ENCODE measurements around the gene MLKL.

Gene MLKL

DNA sequence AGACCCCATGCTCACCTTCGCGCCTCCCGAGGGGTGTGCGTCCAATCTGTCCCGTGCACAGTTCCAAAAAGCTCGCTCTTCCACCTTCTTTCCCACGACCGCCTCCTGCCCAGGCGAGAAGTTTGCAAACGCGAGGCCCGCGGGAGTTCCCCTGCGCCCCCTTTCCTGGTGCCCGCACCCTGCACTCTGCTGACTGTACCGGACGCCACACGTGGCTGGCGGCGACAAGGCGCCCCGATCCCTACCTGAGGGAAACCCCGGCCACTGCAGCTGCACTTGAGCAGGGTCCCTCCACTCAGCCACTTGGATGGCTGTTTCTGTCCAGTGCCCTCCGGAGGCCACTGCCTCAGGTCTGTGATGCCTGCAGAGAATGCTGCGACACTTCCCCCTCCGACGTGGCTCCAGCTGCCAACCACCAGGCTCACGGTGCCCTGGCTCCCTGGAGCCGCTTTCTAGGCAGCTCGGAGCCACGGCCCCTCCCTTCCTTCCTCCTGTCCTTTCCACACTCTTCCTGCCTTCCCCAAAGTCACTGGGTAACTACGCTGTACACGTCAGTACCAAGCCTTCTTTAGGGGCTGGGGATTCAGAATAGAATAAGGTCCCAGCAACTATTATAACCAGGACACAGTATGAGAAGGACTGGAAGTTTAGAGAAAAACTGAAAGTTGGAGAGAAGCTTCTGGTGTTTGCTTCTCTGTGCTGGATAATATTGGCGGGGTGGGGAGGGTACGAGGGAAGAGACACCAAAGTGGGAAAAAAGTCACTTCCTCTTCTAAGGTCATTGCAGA lies at the start of gene MLKL:
Gene MLKL, minus strand, starts transcription at position 425 of the 788 bp plus-strand sequence. CDS start 5,105 bp downstream, outside the sequence.
- no peak for DNase-seq (ENCODE audit: low read depth, low spot score)

DNA sequence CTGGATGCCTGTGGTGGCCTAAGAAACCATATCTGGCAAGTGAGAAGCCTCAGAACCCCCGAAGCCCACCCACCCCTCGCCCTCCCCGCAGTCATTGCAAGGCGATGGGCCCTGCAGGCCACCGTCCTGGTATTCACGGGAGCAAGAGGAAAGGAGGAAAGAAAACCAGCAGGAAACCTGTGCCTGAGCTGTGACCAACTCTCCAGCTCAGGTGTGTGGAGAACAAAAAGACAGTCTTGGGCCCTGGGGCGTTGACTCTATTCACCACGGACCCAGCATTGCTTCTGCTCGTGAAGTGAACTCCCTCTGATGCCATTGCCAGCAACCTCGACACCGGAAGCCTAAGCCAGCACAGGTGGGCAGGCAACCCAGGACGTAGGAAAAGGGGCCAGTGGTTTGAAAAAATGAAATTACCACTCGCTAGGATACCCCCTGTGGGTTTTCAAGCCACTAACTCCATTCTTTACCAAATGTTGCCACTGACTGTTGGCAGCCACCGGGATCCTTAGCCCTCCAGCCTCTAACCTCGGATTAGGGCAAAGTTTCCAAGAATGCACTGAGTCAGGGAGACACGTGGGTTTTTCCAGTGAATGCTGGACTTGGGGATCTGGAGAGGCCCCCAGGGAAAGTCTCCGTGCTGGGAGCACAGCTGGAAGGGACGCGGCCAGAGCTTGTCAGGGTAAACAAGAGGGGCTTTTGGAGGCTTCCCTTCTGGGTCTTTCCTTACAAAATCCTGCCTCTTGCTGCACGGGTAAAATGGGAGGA lies 48.8 kb upstream of the MLKL start:
- DNase-seq (ENCODE audit: low read depth, low spot score) = no peak

DNA sequence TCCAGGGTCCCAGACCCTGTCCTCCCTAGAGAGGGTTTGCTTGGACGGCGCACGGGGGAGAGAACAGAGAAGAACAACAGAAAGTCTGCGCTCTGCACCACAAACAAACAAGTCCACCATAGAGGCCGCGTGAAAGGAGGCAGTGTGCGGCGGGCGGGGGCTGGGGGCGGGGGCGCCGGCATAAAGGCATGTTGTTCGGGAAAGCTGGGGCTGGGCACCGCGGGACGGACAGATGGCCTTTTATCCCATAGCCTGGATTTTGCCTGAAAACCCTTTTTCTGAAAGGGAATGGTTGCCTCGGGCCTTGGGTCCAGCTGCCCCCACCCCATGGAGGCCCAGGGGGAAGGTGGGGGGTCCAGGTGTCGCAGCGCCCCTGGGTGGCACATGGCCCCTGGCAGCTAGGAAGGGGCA lies 48.0 kb upstream of the MLKL start:
- DNase-seq (ENCODE audit: low read depth, low spot score) = no peak

DNA sequence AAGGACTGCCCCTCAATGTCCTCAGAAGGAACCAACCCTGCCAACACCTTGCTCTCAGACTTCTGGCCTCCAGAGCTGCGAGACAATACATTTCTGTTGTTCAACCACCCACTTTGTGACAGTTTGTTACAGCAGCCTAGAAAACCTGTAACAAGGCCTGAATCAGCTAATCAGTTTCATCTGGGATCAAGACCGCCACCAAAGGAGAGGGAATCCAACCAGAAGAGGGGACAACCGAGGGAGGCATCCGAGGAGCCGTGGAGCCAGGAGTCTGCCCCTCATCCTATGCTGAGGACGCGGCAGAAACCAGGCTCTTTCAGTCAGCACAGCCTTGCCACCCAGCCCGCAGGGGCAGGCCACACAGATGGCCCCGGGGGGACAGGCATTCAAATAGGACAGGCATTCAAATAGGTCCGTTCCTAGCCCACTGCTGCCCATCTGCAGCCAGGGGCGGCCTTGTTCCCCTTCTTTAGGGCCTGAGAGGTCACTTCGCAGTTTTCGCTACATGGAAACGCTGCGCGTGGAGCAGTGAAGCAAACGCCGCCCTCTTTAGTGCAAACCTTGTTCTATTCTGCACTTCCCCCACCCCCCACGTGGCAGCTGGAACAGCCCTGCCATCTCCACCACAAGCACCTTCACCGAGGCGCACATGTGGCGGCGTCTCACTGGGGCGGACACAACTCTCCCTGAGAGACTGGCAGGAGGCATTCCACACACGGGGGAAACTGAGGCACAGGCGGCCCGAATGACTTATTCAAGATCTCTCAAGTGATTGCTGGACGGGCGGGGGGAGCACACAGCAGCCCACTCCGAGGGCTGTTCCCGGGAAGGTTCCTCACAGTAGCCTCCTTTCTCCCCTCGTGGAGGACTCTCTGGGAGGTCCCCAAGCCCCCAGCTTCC lies 47.3 kb upstream of the MLKL start:
- DNase-seq (ENCODE audit: low read depth, low spot score) = no peak

DNA sequence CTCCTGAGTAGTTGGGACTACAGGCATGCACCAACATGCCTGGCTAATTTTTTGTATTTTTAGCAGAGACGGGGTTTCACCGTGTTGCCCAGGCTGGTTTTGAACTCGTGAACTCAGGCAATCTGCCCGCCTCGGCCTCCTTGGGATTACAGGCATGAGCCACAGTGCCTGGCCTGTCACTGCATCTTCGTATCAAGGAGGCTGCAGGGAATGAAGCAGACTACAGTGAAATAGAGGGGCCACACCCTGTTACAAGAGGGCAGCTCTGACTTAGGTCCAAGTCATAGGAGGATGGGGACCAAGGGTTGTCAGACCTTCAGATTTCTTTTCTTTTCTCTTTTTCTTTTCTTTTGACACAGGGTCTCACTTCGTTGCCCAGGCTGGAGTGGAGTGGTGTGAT lies 45.3 kb upstream of the MLKL start:
- no peak for DNase-seq (ENCODE audit: low read depth, low spot score)

DNA sequence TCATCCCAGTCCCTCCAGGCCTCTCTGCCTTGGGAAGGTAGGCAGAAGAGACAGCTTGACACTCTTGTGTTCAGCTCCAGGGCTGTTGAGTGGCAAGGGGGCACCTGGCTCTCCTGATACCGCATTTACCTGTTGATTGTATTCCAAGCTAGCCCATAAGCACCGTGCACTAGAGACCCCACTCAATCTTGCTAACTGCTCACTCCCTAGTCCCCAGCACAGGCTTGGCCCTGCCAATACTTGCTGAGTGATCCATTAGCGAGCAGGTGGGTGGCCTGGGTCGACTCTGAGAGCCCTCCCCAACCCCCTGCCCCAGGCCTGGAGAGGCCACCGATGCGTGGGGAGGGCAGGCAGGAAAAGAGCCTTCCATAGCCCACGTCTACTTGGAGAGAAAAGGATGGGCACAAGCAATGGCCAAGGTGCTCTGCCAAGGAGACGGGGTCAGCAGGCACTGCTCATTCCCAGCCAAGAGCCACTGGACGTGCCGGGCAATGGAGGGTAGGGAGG lies 44.5 kb upstream of the MLKL start:
- DNase-seq (ENCODE audit: low read depth, low spot score) = no peak

DNA sequence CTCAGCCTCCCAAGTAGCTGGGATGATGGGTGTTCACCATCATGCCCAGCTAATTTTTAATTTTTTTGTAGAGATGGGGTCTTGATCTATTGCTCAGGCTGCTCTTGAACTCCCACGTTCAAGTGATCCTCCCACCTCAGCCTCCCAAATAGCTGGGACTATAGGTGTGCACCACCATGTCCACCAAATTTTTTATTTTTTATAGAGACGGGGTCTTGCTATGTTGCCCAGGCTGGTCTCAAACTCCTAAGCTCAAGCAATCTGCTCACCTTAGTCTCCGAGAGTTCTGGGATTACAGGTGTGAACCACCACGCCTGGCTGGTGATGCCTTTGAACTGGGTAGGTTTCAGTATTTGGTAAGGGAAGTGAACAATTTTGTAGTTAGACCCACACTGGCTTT lies 43.9 kb upstream of the MLKL start:
- DNase-seq (ENCODE audit: low read depth, low spot score) = no peak

DNA sequence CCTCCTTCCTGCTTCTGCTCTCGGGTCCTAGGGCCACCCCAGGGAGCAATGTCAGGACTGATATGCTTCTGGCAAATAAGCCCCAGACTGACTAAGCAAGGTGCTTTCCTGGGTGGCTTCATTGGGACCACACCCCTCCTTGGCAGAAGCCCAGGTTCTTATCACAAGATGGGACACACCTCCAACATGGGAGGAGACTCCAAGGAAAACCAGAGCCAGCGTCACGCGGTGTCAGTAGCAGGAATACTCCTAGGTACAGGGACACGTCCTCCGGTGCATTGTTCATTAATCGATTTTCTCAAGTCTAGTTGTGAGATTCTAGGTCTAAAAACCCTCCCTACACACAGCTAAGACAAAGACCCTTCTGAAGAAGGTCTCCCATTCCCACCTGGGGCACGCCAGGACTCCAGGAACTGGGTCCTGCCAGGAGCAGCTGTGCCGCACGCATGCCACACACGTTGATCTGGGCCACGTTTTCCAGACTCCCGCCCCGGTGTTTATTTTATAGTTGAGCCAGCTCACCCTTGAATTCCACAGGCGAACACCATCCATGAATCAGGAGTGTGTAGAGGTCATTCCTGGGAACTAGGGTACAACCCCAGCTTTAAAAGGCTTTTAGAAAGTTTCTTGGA lies 43.1 kb upstream of the MLKL start:
- DNase-seq (ENCODE audit: low read depth, low spot score) = no peak

DNA sequence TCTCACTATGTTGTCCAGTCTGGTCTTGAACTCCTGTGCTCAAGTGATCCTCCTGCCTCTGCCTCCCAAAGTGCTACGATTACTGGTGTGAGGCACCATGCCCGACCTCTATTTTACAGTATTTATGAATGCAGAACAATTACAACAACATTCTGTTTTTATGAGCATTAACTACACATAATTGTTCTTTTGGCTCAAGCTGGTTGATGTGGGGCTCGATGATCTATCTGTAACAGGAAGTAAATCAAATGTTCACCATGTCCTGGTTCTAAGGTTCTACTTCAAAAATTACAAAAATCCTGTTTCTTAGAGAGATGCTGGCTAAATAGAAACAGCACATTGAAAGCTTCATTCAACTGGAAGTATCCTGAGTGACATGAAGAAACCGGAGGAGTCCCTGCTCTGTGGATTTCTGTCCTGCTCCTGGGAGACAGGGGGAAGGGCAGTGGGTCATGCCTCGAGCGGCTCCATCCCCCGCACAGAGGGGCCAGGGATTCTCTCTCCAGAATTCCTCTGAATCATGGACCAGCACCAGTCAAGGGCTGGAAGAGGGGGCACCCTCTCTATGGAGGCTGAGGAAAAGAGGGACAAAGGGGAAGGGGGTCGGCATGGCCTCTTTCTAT lies 42.5 kb upstream of the MLKL start:
- no peak for DNase-seq (ENCODE audit: low read depth, low spot score)

DNA sequence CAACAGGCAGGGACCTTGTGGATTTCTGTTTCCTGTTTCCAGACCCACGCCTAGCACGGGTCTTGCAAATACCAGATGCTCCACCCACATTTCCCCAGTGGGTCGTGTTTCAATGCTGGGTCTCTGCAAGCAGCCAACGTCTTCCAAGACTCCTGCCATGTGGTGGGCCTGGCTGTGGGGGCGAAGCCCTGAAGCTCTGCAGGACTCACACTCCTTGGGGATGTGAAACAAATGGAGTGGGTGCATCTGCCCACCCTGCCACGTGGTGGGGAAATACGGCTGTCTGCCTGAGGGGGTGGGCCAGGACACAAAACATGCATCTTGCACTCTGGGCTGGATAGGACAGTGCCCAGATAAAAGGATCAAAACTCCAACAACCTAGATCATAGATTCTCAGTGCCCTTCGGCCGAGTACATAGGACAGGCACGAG lies 41.4 kb upstream of the MLKL start:
- no peak for DNase-seq (ENCODE audit: low read depth, low spot score)

DNA sequence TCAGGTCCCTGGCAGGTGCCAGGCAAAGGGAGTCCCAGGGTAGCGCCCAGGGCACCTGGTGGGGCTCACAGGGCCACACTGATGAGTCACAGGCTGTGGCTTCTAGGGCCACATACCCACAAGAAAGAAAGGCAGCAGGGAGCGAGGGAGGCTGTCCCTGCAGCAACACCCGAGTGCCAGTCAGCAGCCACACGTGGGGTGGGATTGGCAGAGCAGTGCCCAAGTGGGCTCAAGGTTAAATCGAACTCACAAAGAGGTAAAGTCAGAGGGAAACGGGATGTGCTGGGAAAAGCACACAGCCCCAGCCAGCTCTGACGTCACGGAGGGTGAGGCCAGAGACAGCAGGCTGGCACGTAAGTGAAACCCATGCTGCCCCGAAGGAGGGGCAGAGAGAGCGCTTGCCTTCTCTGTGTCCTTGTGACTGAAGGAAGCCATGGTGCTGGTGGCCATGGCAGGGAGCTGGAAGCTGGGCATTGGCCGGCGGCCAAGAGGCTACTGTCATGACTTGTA lies 40.2 kb upstream of the MLKL start:
- DNase-seq (ENCODE audit: low read depth, low spot score) = no peak

DNA sequence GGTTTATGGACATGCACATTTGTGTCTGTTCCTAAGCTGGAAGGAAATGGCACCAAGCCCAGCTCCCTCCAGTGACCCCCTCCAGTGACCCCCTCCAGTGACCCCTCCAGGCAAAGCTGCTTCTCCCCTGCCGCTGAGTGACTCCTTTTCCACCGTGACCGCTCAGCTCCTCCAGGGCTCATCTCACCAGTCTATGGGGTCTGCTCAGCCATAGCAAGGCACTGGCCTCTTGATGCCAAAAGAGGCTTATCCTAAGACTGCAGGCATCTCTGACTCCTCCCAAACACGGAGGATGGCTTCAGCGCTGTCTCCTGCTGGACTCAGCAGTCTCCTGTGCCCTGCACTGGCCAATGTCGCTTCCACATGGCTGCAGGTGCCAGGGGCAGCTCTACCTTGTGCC lies 38.6 kb upstream of the MLKL start:
- no peak for DNase-seq (ENCODE audit: low read depth, low spot score)

DNA sequence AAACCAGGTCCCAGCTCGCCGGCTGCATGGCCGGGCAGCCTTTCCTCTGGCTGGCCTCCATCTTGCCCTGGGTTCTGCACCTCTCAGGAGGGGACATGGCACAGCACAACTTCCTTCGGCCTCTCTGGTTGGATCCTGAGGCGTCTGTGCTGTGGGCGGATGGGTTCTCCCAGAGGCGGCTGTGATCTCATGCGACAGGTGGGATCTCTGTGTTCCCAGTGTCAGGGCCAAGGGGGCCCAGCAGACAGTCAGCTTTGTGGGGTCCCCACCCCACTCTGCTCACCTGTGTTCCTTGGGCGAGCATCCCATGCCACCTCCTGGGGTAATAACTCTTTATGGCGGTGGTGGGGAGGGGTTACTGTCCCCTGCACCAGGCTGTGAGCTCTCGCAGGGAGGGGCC lies 38.2 kb upstream of the MLKL start:
- DNase-seq (ENCODE audit: low read depth, low spot score) = no peak

DNA sequence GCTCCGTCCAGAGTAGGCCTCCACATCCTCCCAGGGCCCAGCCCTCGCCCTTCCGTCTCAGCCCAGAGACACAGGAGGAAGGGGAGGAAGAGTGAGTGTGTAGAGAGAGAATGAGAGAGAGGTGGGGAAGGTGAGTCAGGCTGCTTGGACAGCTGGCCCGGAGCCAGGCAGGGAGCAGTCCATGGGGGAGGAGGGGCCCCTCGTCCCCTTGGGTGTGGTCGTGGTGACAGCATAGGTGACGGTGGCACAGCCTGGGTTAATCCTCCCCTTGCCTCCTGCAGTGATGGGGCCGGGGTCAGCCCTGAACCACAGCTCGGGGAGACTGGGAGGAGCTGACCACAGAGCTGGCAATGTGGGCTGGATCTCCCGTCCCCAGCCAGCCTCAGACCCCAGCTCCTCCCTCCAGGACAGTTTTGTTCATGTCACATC lies 37.5 kb upstream of the MLKL start:
- no peak for DNase-seq (ENCODE audit: low read depth, low spot score)

DNA sequence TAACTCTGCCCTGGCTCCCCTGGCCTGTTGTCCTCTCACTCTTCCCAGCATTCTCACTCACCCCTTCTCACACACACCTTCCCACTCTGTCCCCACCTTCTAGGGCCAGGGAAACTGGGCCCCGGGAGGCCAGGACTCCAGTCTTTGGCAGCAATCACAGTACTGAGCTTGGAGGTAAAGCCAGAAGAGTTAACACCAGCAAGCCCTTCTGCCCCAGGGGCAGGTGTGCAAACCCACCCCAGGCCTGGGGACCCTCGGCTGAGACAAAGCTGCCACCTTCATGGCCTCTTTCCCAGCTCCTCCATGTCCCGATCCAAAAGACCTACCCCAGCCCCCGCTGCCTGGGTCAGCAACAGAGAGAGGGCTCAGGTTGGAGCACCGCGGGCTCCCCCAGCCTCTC lies 36.9 kb upstream of the MLKL start:
- no peak for DNase-seq (ENCODE audit: low read depth, low spot score)

DNA sequence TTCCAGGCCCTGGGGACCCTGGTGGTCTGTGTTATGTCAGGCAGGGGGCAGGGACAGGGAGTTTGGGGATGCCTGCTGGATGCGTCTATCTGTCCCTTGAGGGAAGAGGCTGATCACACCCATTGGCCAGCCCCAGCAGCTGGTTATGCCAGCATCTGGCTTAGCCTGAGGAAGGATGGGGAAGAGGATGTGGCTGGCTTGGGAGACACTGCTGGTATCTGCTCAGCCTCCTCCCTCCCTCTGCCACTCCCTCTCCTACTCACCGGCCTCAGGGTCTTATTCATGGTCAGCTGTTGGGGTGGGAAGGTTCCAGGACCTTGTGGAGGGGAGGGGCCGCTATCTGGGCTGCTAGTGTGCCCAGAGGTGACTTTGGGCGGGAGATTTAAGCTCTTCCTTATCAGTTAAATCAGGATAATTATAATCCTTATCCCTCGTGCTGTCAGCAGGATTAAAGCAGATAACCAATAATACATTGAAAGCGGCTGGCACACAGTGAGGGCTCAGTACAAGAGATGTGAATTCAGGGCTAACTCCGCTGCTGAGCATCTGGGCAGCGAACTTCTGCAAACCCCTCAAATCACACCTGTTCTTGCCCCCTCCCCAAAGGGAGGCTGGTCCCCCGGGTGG lies 36.0 kb upstream of the MLKL start:
- no peak for DNase-seq (ENCODE audit: low read depth, low spot score)

DNA sequence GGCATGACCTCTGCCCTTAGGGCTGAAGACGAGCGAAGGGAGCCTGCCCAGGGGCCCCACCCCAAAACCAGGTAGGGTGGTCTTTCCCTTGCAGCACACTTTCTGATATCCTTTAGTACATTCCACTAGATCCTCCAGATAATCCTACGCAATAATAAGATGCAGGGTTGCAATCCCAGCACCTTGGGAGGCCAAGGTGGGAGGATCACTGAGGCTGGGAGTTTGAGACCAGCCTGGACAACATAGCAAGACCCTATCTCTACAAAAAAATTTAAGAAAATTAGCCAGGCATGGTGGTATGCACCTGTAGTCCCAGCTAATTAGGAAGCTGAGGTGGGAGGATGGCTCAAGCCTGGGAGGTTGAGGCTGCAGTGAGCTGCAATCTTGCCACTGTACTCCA lies 34.9 kb upstream of the MLKL start:
- no peak for DNase-seq (ENCODE audit: low read depth, low spot score)

DNA sequence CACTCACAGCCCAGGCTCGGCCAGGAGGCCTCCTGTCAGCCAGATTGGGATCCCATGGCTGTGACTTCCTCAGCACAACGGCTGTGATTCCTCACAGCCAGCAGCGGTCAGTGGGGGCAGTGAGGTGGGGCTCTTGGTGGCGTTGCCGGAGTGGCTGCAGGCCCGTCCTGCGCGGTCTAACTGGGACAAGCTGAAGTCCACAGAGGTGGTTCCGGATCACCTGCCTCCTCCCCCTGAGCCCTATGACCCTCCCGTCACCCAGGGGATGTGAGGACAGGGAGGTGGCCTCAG lies 34.4 kb upstream of the MLKL start:
- DNase-seq (ENCODE audit: low read depth, low spot score) = no peak

DNA sequence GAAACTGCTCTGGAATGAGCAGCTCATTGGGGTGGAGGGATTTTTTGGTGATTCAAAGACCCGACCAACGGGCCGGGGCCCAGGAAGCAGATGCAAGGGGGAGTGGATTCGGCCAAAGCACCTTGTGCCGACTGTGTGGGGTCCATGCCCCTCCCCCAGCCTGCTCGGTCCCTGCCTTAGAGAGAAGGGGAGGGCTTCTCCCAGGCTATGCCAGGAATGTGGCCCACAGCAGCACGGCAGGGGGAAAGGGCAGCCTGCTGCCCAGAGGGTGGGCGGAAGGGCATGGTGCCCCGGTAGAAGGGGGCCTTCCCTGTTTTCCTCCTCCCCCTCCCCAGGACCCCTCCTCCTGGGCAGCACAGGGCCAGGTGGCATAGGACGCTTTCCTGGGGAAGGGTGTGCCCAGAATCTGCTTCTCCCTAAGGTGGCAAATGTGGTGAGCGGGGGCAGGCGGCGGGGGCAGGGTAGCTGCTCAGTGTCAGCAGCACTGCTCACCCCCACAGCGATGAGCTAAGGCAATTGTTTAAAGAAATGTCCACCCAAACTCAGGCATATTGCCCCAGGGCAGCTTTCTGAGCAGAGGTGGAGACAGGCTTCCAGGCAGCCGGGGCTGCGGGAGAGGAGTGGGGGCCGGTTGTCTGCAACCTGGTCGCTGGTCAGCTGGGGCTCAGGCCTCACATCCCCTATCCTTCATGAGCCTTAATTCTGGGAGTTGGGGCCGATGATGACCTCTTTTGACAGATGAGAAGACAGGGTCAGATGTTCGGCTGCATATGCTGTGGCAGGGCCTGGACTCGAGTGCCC lies 33.9 kb upstream of the MLKL start:
- no peak for DNase-seq (ENCODE audit: low read depth, low spot score)
